HEK293 (cell line): ENCODE measurements around the gene RRP12.

Source experiments
- CTCF ChIA-PET: fragments of 350-600 bp; formaldehyde crosslinking; extraction: SDS; loops from one replicate; lab custom pipeline; 2021; ENCODE audit warnings: antibody characterized with exemption; lab: Yijun Ruan, JAX
- POLR2A ChIA-PET: fragments of 300-600 bp; formaldehyde crosslinking; extraction: SDS; loops from one replicate; lab custom pipeline; 2020; ENCODE audit warnings: antibody characterized with exemption, inconsistent platforms; lab: Yijun Ruan, JAX
- H3K27ac ChIP-seq: fragments of 200-500 bp; sonication (Bioruptor generic); 2 replicates; pipeline ENCODE4 v1.5.1; 2014; ENCODE audit warnings: low read depth, low read length, control low read depth, inconsistent platforms; ENCODE audit errors: extremely low read depth
- H3K36me3 ChIP-seq, 2 experiments: fragments of 200-500 bp in 1 of 2; sonication (Bioruptor generic) in 1 of 2; 1 replicate in 1 of 2; 2 replicates in 1 of 2; pipeline ENCODE4 v1.5.1; 2014 to 2017; ENCODE audit warnings: inconsistent platforms in 2 of 2, low read length in 2 of 2; ENCODE audit not compliant: control insufficient read depth in 2 of 2, insufficient read depth in 1 of 2
- H3K4me1 ChIP-seq: fragments of 200-500 bp; sonication (Bioruptor generic); 2 replicates; pipeline ENCODE4 v1.5.1; 2014; ENCODE audit warnings: mild to moderate bottlenecking, low read length, inconsistent platforms; ENCODE audit not compliant: control insufficient read depth, insufficient read depth
- H3K4me3 ChIP-seq: 2 replicates; pipeline ENCODE4 v1.5.1; 2011; ENCODE audit warnings: low read depth, mild to moderate bottlenecking, control low read depth, low read length, moderate library complexity
- H3K9me3 ChIP-seq: fragments of 200-500 bp; sonication (Bioruptor generic); 2 replicates; pipeline ENCODE4 v1.5.1; 2014; ENCODE audit warnings: low read depth, low read length, inconsistent platforms; ENCODE audit not compliant: control insufficient read depth, insufficient read depth
- PRDM4 ChIP-seq: fragments of 450-650 bp; formaldehyde crosslinking; IDR thresholded peaks from 2 replicates; pipeline ENCODE4 v1.5.1; 2017; ENCODE audit warnings: missing biosample characterization, missing genetic modification characterization
- SCRT1 ChIP-seq: fragments of 450-650 bp; formaldehyde crosslinking; IDR thresholded peaks from 2 replicates; pipeline ENCODE4 v1.5.1; 2016; ENCODE audit warnings: missing biosample characterization, missing genetic modification characterization, borderline replicate concordance
- ZBTB11 ChIP-seq: fragments of 450-650 bp; formaldehyde crosslinking; conservative IDR thresholded peaks from 2 replicates; pipeline ENCODE4 v1.5.1; 2016; ENCODE audit warnings: low read depth, missing biosample characterization, missing genetic modification characterization
- ZBTB49 ChIP-seq: fragments of 450-650 bp; formaldehyde crosslinking; IDR thresholded peaks from 2 replicates; pipeline ENCODE4 v1.5.1; 2016; ENCODE audit warnings: missing biosample characterization, missing genetic modification characterization, low read depth
- ZIC2 ChIP-seq: fragments of 450-650 bp; formaldehyde crosslinking; IDR thresholded peaks from 2 replicates; pipeline ENCODE4 v1.5.1; 2016; ENCODE audit warnings: missing biosample characterization, missing genetic modification characterization
- ZNF10 ChIP-seq: fragments of 450-650 bp; formaldehyde crosslinking; IDR thresholded peaks from 2 replicates; pipeline ENCODE4 v1.5.1; 2017; ENCODE audit warnings: missing biosample characterization, missing genetic modification characterization
- ZNF140 ChIP-seq: fragments of 450-650 bp; formaldehyde crosslinking; IDR thresholded peaks from 2 replicates; pipeline ENCODE4 v1.5.1; 2016; ENCODE audit warnings: missing biosample characterization, missing genetic modification characterization
- ZNF146 ChIP-seq: fragments of 450-650 bp; formaldehyde crosslinking; IDR thresholded peaks from 2 replicates; pipeline ENCODE4 v1.5.1; 2016; ENCODE audit warnings: missing biosample characterization, missing genetic modification characterization
- ZNF274 ChIP-seq, 2 experiments: fragments of 200-500 bp in 1 of 2; fragments of 450-650 bp in 1 of 2; sonication (Bioruptor generic) in 1 of 2; formaldehyde crosslinking in 1 of 2; IDR thresholded peaks; 2 replicates each; pipeline versions ENCODE4 v1.5.1 to v1.6.1; 2014 to 2016; ENCODE audit warnings: borderline replicate concordance in 1 of 2, inconsistent platforms in 1 of 2, low read length in 1 of 2, missing biosample characterization in 1 of 2, missing genetic modification characterization in 1 of 2
- ZNF302 ChIP-seq: fragments of 450-650 bp; formaldehyde crosslinking; IDR thresholded peaks from 2 replicates; pipeline ENCODE4 v1.5.1; 2016; ENCODE audit warnings: missing biosample characterization, missing genetic modification characterization, low read depth
- ZNF324 ChIP-seq: fragments of 450-650 bp; formaldehyde crosslinking; IDR thresholded peaks from 2 replicates; pipeline ENCODE4 v1.5.1; 2016; ENCODE audit warnings: missing biosample characterization, missing genetic modification characterization
- ZNF37A ChIP-seq: fragments of 450-650 bp; IDR thresholded peaks from 2 replicates; pipeline ENCODE4 v1.5.1; 2018; ENCODE audit warnings: missing biosample characterization, missing genetic modification characterization
- ZNF510 ChIP-seq: fragments of 450-650 bp; formaldehyde crosslinking; IDR thresholded peaks from 2 replicates; pipeline ENCODE4 v1.5.1; 2018; ENCODE audit warnings: mild to moderate bottlenecking, missing genetic modification characterization, missing biosample characterization; ENCODE audit not compliant: insufficient replicate concordance
- ZNF521 ChIP-seq: fragments of 450-650 bp; formaldehyde crosslinking; IDR thresholded peaks from 2 replicates; pipeline ENCODE4 v1.5.1; 2017; ENCODE audit warnings: missing biosample characterization, mild to moderate bottlenecking, missing genetic modification characterization
- ZNF544 ChIP-seq: fragments of 450-650 bp; formaldehyde crosslinking; IDR thresholded peaks from 2 replicates; pipeline ENCODE4 v1.5.0; 2017; ENCODE audit warnings: missing biosample characterization, missing genetic modification characterization
- ZNF558 ChIP-seq: fragments of 450-650 bp; formaldehyde crosslinking; IDR thresholded peaks from 2 replicates; pipeline ENCODE4 v1.5.1; 2016; ENCODE audit warnings: missing biosample characterization, missing genetic modification characterization
- ZNF596 ChIP-seq: fragments of 450-650 bp; IDR thresholded peaks from 2 replicates; pipeline ENCODE4 v1.5.0; 2018; ENCODE audit warnings: missing biosample characterization, mild to moderate bottlenecking, missing genetic modification characterization, moderate library complexity
- ZNF623 ChIP-seq: fragments of 450-650 bp; formaldehyde crosslinking; IDR thresholded peaks from 2 replicates; pipeline ENCODE4 v1.5.1; 2016; ENCODE audit warnings: missing biosample characterization, missing genetic modification characterization
- ZNF830 ChIP-seq: fragments of 450-650 bp; IDR thresholded peaks from 2 replicates; pipeline ENCODE4 v1.5.0; 2018; ENCODE audit warnings: missing biosample characterization, missing genetic modification characterization, low read depth, mild to moderate bottlenecking, moderate library complexity
- TF ChIP-seq, protein P1 (sequence below): fragments of 450-650 bp; formaldehyde crosslinking; IDR thresholded peaks from 2 replicates; pipeline ENCODE4; 2016; ENCODE audit warnings: missing biosample characterization, missing genetic modification characterization

Gene RRP12

GRCh38 chr10:97336446-97336845 is 64.7 kb downstream of the RRP12 start:
- H3K4me1 ChIP-seq, result peaks cover 18% of the 10 kb centered on the region
- peaks cover 0 to under 1% of the 10 kb centered on the region in 2 experiments; a peak in 2 of 3 replicates for H3K36me3 ChIP-seq
- POLR2A ChIA-PET, result interaction anchor here (1.1 kb wide), 1 partner anchor 65 kb away, joined by 3 read pairs; the partner anchor contains the start of gene RRP12
- no peaks in the 10 kb centered on the region for H3K9me3 ChIP-seq
- no peak overlapping the region for H3K27ac ChIP-seq
- CTCF ChIA-PET, result no interaction called here
- H3K4me3 ChIP-seq, result no peak overlapping the region
- TF ChIP-seq ZNF830 (tag by site-specific recombination) (no peak), ZNF10 (tag by site-specific recombination) (no peak), ZBTB11 (tag by site-specific recombination) (no peak), ZNF324 (tag by site-specific recombination) (no peak), SCRT1 (no peak), ZNF521 (tag by site-specific recombination) (no peak), ZNF274 (IDR thresholded peaks at IDR 0.05; ENCODE audit: low read length) (no peak), ZNF274 (tag by site-specific recombination; IDR thresholded peaks at IDR 0.05; ENCODE audit: borderline replicate concordance) (no peak), ZIC2 (no peak), ZNF623 (tag by site-specific recombination) (no peak), ZNF146 (tag by site-specific recombination) (no peak), ZNF544 (tag by site-specific recombination) (no peak), ZNF558 (tag by site-specific recombination) (no peak), ZNF596 (tag by site-specific recombination) (no peak), ZNF510 (tag by site-specific recombination) (no peak), PRDM4 (tag by site-specific recombination) (no peak), ZNF302 (tag by site-specific recombination) (no peak), ZNF140 (tag by site-specific recombination) (no peak), ZBTB49 (tag by site-specific recombination) (no peak), ZNF37A (no peak)
- TF ChIP-seq, protein P1, sequence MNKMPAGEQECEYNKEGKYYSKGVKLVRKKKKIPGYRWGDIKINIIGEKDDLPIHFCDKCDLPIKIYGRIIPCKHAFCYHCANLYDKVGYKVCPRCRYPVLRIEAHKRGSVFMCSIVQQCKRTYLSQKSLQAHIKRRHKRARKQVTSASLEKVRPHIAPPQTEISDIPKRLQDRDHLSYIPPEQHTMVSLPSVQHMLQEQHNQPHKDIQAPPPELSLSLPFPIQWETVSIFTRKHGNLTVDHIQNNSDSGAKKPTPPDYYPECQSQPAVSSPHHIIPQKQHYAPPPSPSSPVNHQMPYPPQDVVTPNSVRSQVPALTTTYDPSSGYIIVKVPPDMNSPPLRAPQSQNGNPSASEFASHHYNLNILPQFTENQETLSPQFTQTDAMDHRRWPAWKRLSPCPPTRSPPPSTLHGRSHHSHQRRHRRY (tag by site-specific recombination), result no peak
